GM15510 (cell line): ENCODE data around the gene RMRP.

Experiments used
- POLR2A ChIP-seq: IDR thresholded peaks from 3 replicates; pipeline ENCODE4 v1.6.1; 2011; ENCODE audit warnings: borderline replicate concordance; ENCODE audit not compliant: insufficient read length; ENCODE audit errors: extremely low read depth

RMRP gene

GRCh38 chr9:35689542-35690293, 31.9 kb upstream of the RMRP start, which contains the start of gene TPM2:
TSS of gene TPM2 (minus strand) at chr9:35689925. CDS start at chr9:35689817, 108 bp downstream.
- no peak for TF ChIP-seq POLR2A

DNA sequence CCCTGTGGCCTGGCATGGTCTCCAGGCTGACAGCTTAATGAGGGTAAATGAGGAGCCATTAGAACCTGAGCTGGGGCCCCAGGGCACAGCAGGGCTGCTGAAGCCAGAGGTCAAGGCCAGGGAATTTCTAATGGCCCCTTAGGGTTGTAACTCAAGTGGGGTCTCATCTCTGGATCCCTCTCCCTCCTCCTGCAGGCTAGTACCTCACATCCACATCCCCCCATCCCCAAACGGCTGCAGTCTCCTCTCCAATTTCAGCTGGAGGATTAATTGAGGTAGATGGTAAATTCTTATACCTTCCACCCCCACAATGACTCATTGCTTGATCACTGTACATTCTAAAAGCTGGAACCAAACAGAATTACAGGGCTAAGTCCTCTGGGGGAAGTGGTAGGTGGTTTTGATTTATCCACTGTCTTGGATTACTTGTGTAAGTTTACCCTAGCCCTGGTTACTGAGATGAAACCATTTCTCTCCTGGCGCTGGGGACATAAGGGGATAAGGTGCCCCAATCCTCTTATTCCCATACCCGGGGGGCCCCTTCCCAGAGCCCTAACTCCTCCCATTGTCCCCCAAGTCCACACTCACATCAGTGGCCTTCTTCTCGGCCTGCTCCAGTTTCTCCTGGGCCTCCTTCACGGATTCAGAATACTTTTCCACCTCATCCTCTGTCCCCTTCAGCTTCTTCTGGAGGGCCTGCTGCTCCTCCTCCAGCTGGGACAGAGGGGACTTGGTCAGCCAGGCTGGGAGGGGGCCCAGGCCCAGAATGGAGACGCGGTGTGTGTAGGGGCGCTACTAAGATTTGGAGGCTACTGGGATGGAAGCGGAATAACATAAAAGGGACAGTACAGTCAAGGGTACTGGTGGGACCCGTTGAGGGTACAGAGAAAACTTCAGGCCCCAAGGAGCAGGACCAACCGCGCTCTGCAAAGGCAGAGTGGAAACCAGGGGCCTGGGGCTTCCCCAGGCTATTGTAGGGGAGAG, 31.0 kb upstream of the RMRP start:
- TF ChIP-seq POLR2A = no peak

DNA sequence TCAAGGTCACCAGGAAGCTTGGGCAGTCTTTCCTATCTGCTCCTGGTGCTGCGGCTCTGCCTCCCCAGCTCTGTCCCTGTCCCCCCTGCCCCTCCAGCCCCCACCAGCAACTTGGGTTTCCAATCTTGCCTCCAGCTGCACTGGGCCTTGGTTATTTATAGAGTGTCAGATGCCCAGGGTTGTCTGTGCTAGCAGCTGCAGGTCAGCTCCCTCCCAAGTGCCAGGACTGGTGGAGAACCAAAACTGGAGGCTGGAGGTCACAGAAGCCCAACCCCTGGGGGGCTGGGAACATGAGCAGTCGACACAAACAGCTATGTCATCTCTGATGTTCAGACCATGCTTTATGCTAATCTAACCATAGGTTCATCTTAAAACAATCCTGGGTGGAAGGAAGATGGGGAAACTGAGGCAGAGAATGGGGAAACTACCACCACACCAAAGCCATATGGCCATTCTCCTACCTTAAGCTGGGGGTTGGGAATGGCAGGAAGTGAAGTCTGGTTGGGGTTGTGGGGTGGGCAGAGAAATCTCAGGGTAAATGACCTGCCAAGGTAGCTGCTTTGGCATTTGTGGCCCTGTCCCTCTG, 30.2 kb upstream of the RMRP start:
- TF ChIP-seq POLR2A = no peak

DNA sequence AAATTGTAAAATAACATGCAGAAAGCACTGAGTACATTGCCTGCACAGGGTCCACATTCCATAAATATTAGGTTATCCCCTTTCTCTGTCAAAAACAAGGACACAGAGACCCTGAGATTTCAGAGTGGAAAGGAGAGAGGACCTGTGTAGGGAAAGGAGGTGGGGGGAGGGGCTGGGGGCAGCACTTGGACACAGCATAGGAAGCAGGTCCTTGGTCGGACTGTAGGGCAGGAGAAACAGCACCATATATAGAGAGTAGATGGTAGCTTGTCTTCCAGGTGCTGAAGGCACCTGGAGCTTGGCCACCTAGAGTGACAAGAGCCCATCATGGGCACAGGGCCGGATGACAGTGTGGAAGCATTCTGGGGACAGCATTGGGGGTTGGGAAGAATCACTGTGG, 29.5 kb upstream of the RMRP start:
- no peak for TF ChIP-seq POLR2A

- no peak for TF ChIP-seq POLR2A
These were observed 28.7 kb upstream of the RMRP start for GRCh38 chr9:35686222-35687203.

GRCh38 chr9:35685506-35685905, 27.7 kb upstream of the RMRP start:
- TF ChIP-seq POLR2A = no peak

DNA sequence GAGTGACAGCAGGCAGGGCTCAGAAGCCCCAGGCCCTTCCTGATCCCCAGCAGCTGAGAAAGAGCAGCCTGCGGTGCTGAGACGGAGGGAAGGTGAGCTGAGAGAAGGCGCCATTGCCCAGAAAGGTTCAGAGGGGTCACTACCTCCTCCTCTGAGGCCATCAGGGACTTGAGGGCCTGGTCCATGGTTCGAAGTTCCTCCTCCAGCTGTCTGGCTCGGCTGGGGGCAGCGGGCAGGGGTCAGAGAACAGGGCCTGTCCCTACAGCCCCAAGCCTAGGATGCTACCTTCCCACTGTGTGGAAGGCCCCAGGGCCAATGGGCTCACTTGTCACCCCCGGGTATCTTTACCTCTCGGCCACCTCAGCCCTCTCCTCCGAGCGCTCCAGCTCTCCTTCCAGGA, 27.1 kb upstream of the RMRP start:
- TF ChIP-seq POLR2A = no peak

GRCh38 chr9:35683323-35683722, 25.5 kb upstream of the RMRP start:
- no peak for TF ChIP-seq POLR2A

DNA sequence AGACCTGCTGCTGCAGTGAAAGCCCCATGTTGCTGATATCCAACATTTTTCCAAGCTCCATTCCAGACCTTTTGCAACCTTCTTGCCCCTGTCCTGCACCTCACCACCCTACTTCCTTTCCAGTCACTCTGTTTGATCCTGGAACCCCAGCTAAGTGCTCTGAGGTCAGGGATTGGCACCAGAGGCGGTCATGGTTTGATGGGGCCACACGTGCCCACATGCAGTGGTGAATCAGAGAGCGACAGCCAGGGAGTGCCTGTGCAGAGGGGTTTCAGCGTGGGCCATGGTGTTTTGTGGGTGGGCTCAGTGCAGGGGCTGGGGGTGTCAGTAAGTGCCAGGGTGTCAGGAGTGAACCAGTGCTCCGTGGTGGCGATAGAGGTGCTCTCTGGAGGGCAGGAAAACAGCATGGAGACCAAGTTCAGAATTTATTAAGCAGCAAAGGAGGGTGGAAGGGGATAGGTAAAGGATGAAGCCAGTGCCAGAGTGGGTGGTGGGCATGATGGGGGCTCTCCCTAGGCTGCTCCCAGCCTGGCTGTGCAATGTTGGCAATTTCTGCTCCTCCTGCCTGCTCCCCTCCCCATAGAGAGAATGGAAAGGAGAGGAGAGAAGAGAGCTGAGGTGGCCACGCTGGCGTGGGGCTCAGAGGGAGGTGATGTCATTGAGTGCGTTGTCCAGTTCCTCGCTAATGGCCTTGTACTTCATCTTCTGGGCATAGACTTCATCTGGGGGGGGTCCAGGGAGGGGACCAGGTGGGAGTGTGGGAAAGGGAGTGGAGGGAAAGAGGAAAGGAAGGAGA, 24.9 kb upstream of the RMRP start:
- no peak for TF ChIP-seq POLR2A

- TF ChIP-seq POLR2A = no peak
These were observed 24.2 kb upstream of the RMRP start for GRCh38 chr9:35682051-35682450.

- TF ChIP-seq POLR2A = no peak
These were observed 23.7 kb upstream of the RMRP start for GRCh38 chr9:35681341-35682002.

DNA sequence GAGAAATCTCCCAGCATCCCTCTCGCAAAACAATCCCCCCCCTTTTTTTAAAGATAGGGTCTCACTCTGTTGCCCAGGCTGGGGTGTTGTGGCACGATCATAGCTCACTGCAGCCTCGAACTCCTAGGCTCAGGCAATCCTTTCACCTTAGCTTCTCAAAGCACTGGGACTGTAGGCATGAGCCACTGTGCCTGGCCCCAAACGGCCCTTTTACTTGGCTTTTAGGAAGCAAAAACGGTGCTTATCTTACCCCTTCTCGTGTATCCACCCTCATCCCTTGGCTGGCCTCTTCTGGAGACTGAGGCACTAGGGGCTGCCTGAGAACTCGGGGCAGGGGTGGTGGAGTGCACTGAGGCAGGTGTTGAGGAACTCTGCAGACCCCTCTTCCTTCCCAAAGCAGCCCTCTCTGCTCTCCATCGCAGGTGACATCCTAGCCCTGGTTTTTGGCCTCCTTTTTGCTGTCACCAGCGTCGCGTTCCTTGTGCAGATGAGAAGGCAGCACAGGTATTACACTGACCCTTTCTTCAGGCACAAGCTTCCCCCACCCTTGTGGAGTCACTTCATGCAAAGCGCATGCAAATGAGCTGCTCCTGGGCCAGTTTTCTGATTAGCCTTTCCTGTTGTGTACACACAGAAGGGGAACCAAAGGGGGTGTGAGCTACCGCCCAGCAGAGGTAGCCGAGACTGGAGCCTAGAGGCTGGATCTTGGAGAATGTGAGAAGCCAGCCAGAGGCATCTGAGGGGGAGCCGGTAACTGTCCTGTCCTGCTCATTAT, 22.7 kb upstream of the RMRP start:
- no peak for TF ChIP-seq POLR2A
